MM.1S (cell line): ENCODE results near the gene HSPA12B.

ENCODE experiments used
- DNase-seq: peaks from one replicate; pipeline ENCODE4 v3.0.0-alpha.2; 2015
- H2AFZ ChIP-seq: fragments of 300-600 bp; sonication (generic); 2 replicates; pipeline ENCODE4 v1.6.0; 2016; ENCODE audit warnings: antibody characterized with exemption, low read length
- H3F3A ChIP-seq: fragments of 300-600 bp; sonication (generic); 2 replicates; pipeline ENCODE4 v1.6.1; 2016; ENCODE audit warnings: mild to moderate bottlenecking, antibody characterized with exemption, low read length, moderate library complexity, mixed read lengths; ENCODE audit not compliant: insufficient read depth
- H3K27ac ChIP-seq: fragments of 300-600 bp; sonication (generic); 2 replicates; pipeline ENCODE4 v1.5.1; 2016; ENCODE audit warnings: mild to moderate bottlenecking, low read length
- H3K27me3 ChIP-seq: fragments of 300-600 bp; sonication (generic); replicated peaks from 2 replicates; pipeline ENCODE4 v1.6.0; 2016; ENCODE audit warnings: low read length; ENCODE audit not compliant: insufficient read depth
- H3K36me3 ChIP-seq: fragments of 300-600 bp; sonication (generic); replicated peaks from 2 replicates; pipeline ENCODE4 v1.6.1; 2016; ENCODE audit warnings: mild to moderate bottlenecking, low read length, mixed read lengths; ENCODE audit not compliant: insufficient read depth
- H3K4me1 ChIP-seq: fragments of 300-600 bp; sonication (generic); 2 replicates; pipeline ENCODE4 v1.6.1; 2016; ENCODE audit warnings: low read length, mixed read lengths
- H3K4me2 ChIP-seq: fragments of 300-600 bp; sonication (generic); 2 replicates; pipeline ENCODE4 v1.6.0; 2016; ENCODE audit warnings: low read depth, low read length
- H3K4me3 ChIP-seq: fragments of 300-600 bp; sonication (generic); 2 replicates; pipeline ENCODE4 v1.5.1; 2016; ENCODE audit warnings: low read length, mixed read lengths
- H3K79me2 ChIP-seq: fragments of 300-600 bp; sonication (generic); 2 replicates; pipeline ENCODE4 v1.6.1; 2016; ENCODE audit warnings: mixed run types, low read length, mixed read lengths
- H3K9ac ChIP-seq: fragments of 300-600 bp; sonication (generic); 2 replicates; pipeline ENCODE4 v1.6.1; 2016; ENCODE audit warnings: low read length, mixed read lengths
- H3K9me2 ChIP-seq: fragments of 300-600 bp; sonication (generic); replicated peaks from 2 replicates; pipeline ENCODE4 v1.6.1; 2016; ENCODE audit warnings: mild to moderate bottlenecking, low read length, mixed read lengths; ENCODE audit not compliant: insufficient read depth
- H3K9me3 ChIP-seq: fragments of 300-600 bp; sonication (generic); replicated peaks from 2 replicates; pipeline ENCODE4 v1.6.1; 2016; ENCODE audit warnings: mild to moderate bottlenecking, low read length, mixed read lengths; ENCODE audit not compliant: insufficient read depth
- H4K20me1 ChIP-seq: fragments of 300-600 bp; sonication (generic); 2 replicates; pipeline ENCODE4 v1.6.1; 2016; ENCODE audit warnings: mild to moderate bottlenecking, low read length, moderate library complexity, mixed read lengths; ENCODE audit not compliant: insufficient read depth
- EZH2 ChIP-seq: fragments of 300-600 bp; sonication (generic); optimal IDR thresholded peaks from 2 replicates; pipeline ENCODE3; 2017; ENCODE audit warnings: low read depth, mild to moderate bottlenecking, antibody characterized with exemption, low read length, mixed read lengths
- EZH2phosphoT487 ChIP-seq: fragments of 300-600 bp; sonication (generic); IDR thresholded peaks from 2 replicates; pipeline ENCODE4 v1.6.1; 2018; ENCODE audit warnings: antibody characterized with exemption, low read length
- TF ChIP-seq, protein P1 (sequence below): fragments of 300-600 bp; sonication (generic); IDR thresholded peaks from 2 replicates; pipeline ENCODE4 v1.5.1; 2016; ENCODE audit warnings: antibody characterized with exemption, low read length, mixed read lengths

Gene HSPA12B, protein sequence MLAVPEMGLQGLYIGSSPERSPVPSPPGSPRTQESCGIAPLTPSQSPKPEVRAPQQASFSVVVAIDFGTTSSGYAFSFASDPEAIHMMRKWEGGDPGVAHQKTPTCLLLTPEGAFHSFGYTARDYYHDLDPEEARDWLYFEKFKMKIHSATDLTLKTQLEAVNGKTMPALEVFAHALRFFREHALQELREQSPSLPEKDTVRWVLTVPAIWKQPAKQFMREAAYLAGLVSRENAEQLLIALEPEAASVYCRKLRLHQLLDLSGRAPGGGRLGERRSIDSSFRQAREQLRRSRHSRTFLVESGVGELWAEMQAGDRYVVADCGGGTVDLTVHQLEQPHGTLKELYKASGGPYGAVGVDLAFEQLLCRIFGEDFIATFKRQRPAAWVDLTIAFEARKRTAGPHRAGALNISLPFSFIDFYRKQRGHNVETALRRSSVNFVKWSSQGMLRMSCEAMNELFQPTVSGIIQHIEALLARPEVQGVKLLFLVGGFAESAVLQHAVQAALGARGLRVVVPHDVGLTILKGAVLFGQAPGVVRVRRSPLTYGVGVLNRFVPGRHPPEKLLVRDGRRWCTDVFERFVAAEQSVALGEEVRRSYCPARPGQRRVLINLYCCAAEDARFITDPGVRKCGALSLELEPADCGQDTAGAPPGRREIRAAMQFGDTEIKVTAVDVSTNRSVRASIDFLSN

DNA sequence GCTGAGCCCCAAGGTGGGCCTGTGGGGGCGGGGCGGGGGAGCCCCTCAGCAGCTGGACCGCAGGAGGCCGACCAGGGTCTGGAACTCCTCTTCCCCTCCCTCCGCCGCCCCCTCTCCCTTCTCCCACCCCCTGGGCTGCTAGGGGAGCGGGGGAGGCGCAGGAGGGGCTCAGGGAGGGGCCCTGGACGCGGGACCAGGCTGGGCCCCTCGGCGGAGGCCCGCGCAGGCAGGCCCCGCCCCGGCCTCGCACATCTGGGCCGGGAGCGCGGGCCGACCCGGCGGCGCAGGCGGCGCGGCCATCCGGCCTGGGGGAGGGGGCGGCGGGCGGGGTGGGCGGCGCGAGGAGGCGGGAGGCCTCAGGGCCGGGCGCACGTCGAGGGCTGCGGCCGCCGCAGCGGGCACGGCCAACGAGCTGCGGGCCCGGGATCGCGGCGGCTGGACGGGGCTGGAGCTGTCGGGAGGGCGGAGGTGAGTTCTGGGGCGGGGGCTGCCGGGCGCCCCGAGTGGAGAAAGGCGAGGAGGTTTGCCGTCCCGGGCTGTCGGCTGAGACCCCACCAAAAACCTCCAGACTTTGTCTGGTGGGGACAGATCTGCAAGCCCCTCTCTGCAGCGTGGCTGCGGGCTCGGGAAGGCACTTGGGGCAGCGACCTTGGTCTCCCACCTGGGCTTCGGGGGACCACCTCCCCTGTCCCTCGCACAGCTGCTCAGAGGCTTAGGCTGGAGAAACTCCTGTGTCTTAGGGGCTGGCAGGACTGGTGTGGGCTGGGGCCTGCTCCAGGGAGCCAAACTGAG is at the start of gene HSPA12B:
TSS of gene HSPA12B (plus strand) at position 359 of the 792 bp plus-strand sequence. CDS start 5,990 bp downstream, outside the sequence.
- peaks cover 37% of the 10 kb centered on the region for H3K27me3 ChIP-seq
- H2AFZ ChIP-seq: no peak within 1 kb of the TSS
- no peaks in the 10 kb centered on the region for H4K20me1 ChIP-seq
- no peaks in the 10 kb centered on the region for H3K4me1 ChIP-seq
- H3F3A ChIP-seq: no peaks in the 10 kb centered on the region
- H3K27ac ChIP-seq: no peak within 1 kb of the TSS
- TF ChIP-seq, protein P1, sequence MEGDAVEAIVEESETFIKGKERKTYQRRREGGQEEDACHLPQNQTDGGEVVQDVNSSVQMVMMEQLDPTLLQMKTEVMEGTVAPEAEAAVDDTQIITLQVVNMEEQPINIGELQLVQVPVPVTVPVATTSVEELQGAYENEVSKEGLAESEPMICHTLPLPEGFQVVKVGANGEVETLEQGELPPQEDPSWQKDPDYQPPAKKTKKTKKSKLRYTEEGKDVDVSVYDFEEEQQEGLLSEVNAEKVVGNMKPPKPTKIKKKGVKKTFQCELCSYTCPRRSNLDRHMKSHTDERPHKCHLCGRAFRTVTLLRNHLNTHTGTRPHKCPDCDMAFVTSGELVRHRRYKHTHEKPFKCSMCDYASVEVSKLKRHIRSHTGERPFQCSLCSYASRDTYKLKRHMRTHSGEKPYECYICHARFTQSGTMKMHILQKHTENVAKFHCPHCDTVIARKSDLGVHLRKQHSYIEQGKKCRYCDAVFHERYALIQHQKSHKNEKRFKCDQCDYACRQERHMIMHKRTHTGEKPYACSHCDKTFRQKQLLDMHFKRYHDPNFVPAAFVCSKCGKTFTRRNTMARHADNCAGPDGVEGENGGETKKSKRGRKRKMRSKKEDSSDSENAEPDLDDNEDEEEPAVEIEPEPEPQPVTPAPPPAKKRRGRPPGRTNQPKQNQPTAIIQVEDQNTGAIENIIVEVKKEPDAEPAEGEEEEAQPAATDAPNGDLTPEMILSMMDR: no peak
- TF ChIP-seq EZH2phosphoT487 (no peak), EZH2 (no peak)
- H3K9ac ChIP-seq: no peak within 1 kb of the TSS
- no peaks in the 10 kb centered on the region for H3K79me2 ChIP-seq
- H3K4me3 ChIP-seq: no peak within 1 kb of the TSS
- H3K9me3 ChIP-seq: no peaks in the 10 kb centered on the region
- no peak for DNase-seq
- H3K36me3 ChIP-seq: no peaks in the 10 kb centered on the region
- H3K9me2 ChIP-seq: no peaks in the 10 kb centered on the region
- H3K4me2 ChIP-seq: no peak within 1 kb of the TSS

DNA sequence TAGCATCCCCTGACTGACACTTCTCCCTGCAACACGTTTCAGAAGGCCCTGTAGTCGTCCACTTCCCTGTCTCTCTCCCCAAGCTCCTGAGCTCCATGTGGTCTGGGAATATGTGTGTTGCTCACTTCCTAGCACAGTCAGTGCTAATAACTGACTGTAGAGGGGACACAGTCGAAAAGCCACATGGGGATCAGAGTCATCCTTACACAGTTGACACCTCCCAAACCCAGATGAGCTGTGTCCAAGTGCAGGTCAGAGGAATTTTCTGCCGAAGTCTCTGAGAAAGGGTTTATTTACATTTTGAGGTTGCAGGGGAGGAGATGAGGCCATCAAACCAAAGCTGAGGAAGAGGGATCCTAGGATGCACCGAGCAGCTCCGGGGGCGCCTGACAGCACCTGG is 47.1 kb upstream of the HSPA12B start:
- Histone ChIP-seq H3K4me2 (no peak overlapping the region), H3K27ac (no peak overlapping the region), H3K36me3 (no peaks in the 10 kb centered on the region), H3K9me2 (no peaks in the 10 kb centered on the region), H3K27me3 (peaks cover 39% of the 10 kb centered on the region), H3F3A (no peaks in the 10 kb centered on the region), H4K20me1 (no peaks in the 10 kb centered on the region), H3K4me3 (no peak overlapping the region), H3K79me2 (no peaks in the 10 kb centered on the region), H3K4me1 (no peaks in the 10 kb centered on the region), H3K9ac (no peak overlapping the region), H2AFZ (no peak overlapping the region), H3K9me3 (no peaks in the 10 kb centered on the region)
- TF ChIP-seq EZH2 (no peak), EZH2phosphoT487 (no peak)
- TF ChIP-seq, protein P1: no peak
- no peak for DNase-seq

DNA sequence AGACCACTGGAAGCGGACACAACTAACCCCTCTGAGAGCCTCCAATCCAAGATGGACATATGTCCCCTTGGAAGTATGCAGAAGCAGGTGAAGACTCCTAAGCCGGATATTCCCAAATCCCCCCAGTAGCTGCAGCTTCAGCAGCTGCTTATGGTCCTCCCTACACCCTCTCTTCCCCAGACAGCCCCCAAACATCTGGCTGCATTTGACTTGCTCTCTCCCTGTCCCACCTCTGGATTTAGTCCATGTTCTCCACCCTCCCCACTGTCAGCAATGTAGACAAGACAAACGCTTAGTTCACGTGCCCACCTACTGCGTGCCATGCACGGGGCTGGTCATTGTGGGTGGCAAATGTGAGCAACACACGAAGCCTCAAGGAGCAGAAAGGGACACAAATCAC is 46.1 kb upstream of the HSPA12B start:
- H2AFZ ChIP-seq: no peak overlapping the region

More for the DNA sequence above, 46.1 kb upstream of the HSPA12B start:
- H3K4me2 ChIP-seq: no peak overlapping the region
- no peak overlapping the region for H3K27ac ChIP-seq
- H3K9me3 ChIP-seq: no peaks in the 10 kb centered on the region
- H3K9me2 ChIP-seq: no peaks in the 10 kb centered on the region
- no peak for DNase-seq
- H3K9ac ChIP-seq: no peak overlapping the region
- H3K36me3 ChIP-seq: no peaks in the 10 kb centered on the region
- H3K27me3 ChIP-seq: peaks cover 29% of the 10 kb centered on the region
- no peaks in the 10 kb centered on the region for H3F3A ChIP-seq
- TF ChIP-seq EZH2phosphoT487: no peak
- TF ChIP-seq, protein P1: no peak
- TF ChIP-seq EZH2: no peak
- H4K20me1 ChIP-seq: no peaks in the 10 kb centered on the region
- H3K4me3 ChIP-seq: no peak overlapping the region
- no peaks in the 10 kb centered on the region for H3K4me1 ChIP-seq
- H3K79me2 ChIP-seq: no peaks in the 10 kb centered on the region
